H9 (cell line): Measurements from ENCODE around the gene IL1R2. TPM values are rescaled to one million over a fixed set of nuclear protein-coding genes. Genes with fewer than 3 reads are reported as not detected.

ENCODE experiments used
- DNase-seq: peaks from one replicate; pipeline ENCODE4 v3.0.0-alpha.2; 2017
- H2AFZ ChIP-seq: one replicate; pipeline ENCODE4 v1.6.1; 2013; ENCODE audit warnings: mild to moderate bottlenecking, low read length, control low read depth, moderate library complexity
- H2AK5ac ChIP-seq: 2 replicates; pipeline ENCODE4 v1.6.1; 2013; ENCODE audit warnings: low read length, control low read depth, mixed read lengths; ENCODE audit not compliant: insufficient read length
- H2BK120ac ChIP-seq: one replicate; pipeline ENCODE4 v1.6.1; 2013; ENCODE audit warnings: low read depth, mild to moderate bottlenecking, low read length, control low read depth, inconsistent platforms; ENCODE audit not compliant: poor library complexity, severe bottlenecking
- H2BK12ac ChIP-seq: 2 replicates; pipeline ENCODE4 v1.6.1; 2013; ENCODE audit warnings: low read length, control low read depth, mixed read lengths, low read depth; ENCODE audit not compliant: insufficient read length
- H2BK15ac ChIP-seq: 2 replicates; pipeline ENCODE4 v1.6.1; 2013; ENCODE audit warnings: low read depth, low read length, control low read depth
- H2BK20ac ChIP-seq: one replicate; pipeline ENCODE4 v1.6.1; 2013; ENCODE audit warnings: low read depth, mild to moderate bottlenecking, low read length, control low read depth, inconsistent platforms; ENCODE audit not compliant: poor library complexity, severe bottlenecking
- H2BK5ac ChIP-seq: 2 replicates; pipeline ENCODE4 v1.6.1; 2013; ENCODE audit warnings: low read length, control low read depth, mixed read lengths; ENCODE audit not compliant: insufficient read length
- H3K14ac ChIP-seq: 2 replicates; pipeline ENCODE4 v1.6.1; 2013; ENCODE audit warnings: low read length, control low read depth; ENCODE audit not compliant: insufficient read depth
- H3K18ac ChIP-seq: 2 replicates; pipeline ENCODE4 v1.6.1; 2013; ENCODE audit warnings: low read depth, mild to moderate bottlenecking, mixed read lengths, low read length, control low read depth; ENCODE audit not compliant: insufficient read length
- H3K23ac ChIP-seq: 2 replicates; pipeline ENCODE4 v1.6.1; 2013; ENCODE audit warnings: low read length, control low read depth, mixed read lengths, low read depth; ENCODE audit not compliant: insufficient read length
- H3K23me2 ChIP-seq: 2 replicates; pipeline ENCODE4 v1.6.1; 2013; ENCODE audit warnings: low read depth, mild to moderate bottlenecking, mixed read lengths, low read length, control low read depth; ENCODE audit not compliant: insufficient read length, poor library complexity, severe bottlenecking
- H3K27ac ChIP-seq: 2 replicates; pipeline ENCODE4 v1.5.1; 2013; ENCODE audit warnings: low read length, control low read depth, mixed read lengths, low read depth; ENCODE audit not compliant: insufficient read length
- H3K27me3 ChIP-seq: 2 replicates; pipeline ENCODE4 v1.6.1; 2013; ENCODE audit warnings: low read length, control low read depth, inconsistent platforms; ENCODE audit not compliant: insufficient read depth
- H3K4ac ChIP-seq: 2 replicates; pipeline ENCODE4 v1.6.1; 2013; ENCODE audit warnings: low read depth, mild to moderate bottlenecking, control low read depth, inconsistent platforms, low read length, moderate library complexity
- H3K4me1 ChIP-seq: 2 replicates; pipeline ENCODE4 v1.6.1; 2013; ENCODE audit warnings: low read length, control low read depth, inconsistent platforms; ENCODE audit not compliant: insufficient read depth
- H3K4me2 ChIP-seq: 2 replicates; pipeline ENCODE4 v1.6.1; 2013; ENCODE audit warnings: low read length, control low read depth, mixed read lengths; ENCODE audit not compliant: insufficient read length, insufficient read depth
- H3K56ac ChIP-seq: 2 replicates; pipeline ENCODE4 v1.6.1; 2013; ENCODE audit warnings: low read depth, mild to moderate bottlenecking, mixed read lengths, low read length, control low read depth; ENCODE audit not compliant: insufficient read length
- H3K79me1 ChIP-seq: 2 replicates; pipeline ENCODE4 v1.6.1; 2013; ENCODE audit warnings: low read depth, mild to moderate bottlenecking, moderate library complexity, low read length, control low read depth, inconsistent platforms; ENCODE audit not compliant: insufficient read depth, poor library complexity, severe bottlenecking
- H3K79me2 ChIP-seq: 2 replicates; pipeline ENCODE4 v1.6.1; 2013; ENCODE audit warnings: low read length, control low read depth, inconsistent platforms; ENCODE audit not compliant: insufficient read depth
- H3K9ac ChIP-seq: 2 replicates; pipeline ENCODE4 v1.6.1; 2013; ENCODE audit warnings: low read length, control low read depth, mixed read lengths; ENCODE audit not compliant: insufficient read length; ENCODE audit errors: extremely low read depth
- H3K9me3 ChIP-seq: one replicate; pipeline ENCODE4 v1.6.1; 2013; ENCODE audit warnings: low read depth, low read length, inconsistent platforms; ENCODE audit not compliant: control insufficient read depth
- H3T11ph ChIP-seq: one replicate; pipeline ENCODE4 v1.6.1; 2013; ENCODE audit warnings: mild to moderate bottlenecking, low read length, control low read depth, inconsistent platforms
- H4K20me1 ChIP-seq: one replicate; pipeline ENCODE4 v1.6.1; 2013; ENCODE audit not compliant: control insufficient read depth, insufficient read length, insufficient read depth
- H4K5ac ChIP-seq: 2 replicates; pipeline ENCODE4 v1.6.1; 2013; ENCODE audit warnings: low read depth, mild to moderate bottlenecking, mixed read lengths, low read length, control low read depth; ENCODE audit not compliant: insufficient read length
- H4K8ac ChIP-seq: replicated peaks from 2 replicates; pipeline ENCODE4 v1.6.1; 2013; ENCODE audit warnings: low read length, control low read depth, mixed read lengths, low read depth; ENCODE audit not compliant: insufficient read length
- H4K91ac ChIP-seq: 2 replicates; pipeline ENCODE4 v1.6.1; 2013; ENCODE audit warnings: low read depth, mild to moderate bottlenecking, moderate library complexity, mixed read lengths, low read length, control low read depth; ENCODE audit not compliant: insufficient read length
- H3K27ac Mint-ChIP-seq, 3 experiments: 2 replicates in 2 of 3; 3 replicates in 1 of 3; pipeline ENCODE4 v1.8.0; 2020 to 2021; ENCODE audit warnings: mixed read lengths in 3 of 3, mild to moderate bottlenecking in 1 of 3, moderate library complexity in 1 of 3
- H3K27me3 Mint-ChIP-seq: 2 replicates; pipeline ENCODE4 v1.8.0; 2021; ENCODE audit warnings: low read depth, mild to moderate bottlenecking, moderate library complexity, mixed read lengths
- H3K36me3 Mint-ChIP-seq, 3 experiments: 2 replicates in 2 of 3; 3 replicates in 1 of 3; pipeline ENCODE4 v1.8.0; 2020 to 2021; ENCODE audit warnings: low read depth in 3 of 3, mixed read lengths in 3 of 3; ENCODE audit not compliant: insufficient read depth in 1 of 3
- H3K4me1 Mint-ChIP-seq, 2 experiments: 2 replicates each; pipeline ENCODE4 v1.8.0; 2020; ENCODE audit warnings: mixed read lengths in 2 of 2
- H3K4me3 Mint-ChIP-seq, 2 experiments: 2 replicates in 1 of 2; 3 replicates in 1 of 2; pipeline ENCODE4 v1.8.0; 2020 to 2021; ENCODE audit warnings: mild to moderate bottlenecking in 2 of 2, mixed read lengths in 2 of 2, moderate library complexity in 1 of 2
- H3K9me3 Mint-ChIP-seq, 2 experiments: 2 replicates in 1 of 2; 3 replicates in 1 of 2; pipeline ENCODE4 v1.8.0; 2020; ENCODE audit warnings: mild to moderate bottlenecking in 2 of 2, mixed read lengths in 2 of 2, moderate library complexity in 1 of 2
- CTCF ChIP-seq: fragments of 200-600 bp; sonication (generic); conservative IDR thresholded peaks from 3 replicates; pipeline ENCODE4 v1.8.0; 2021; ENCODE audit warnings: antibody characterized with exemption, mild to moderate bottlenecking
- WGBS: extraction: QIAGEN DNeasy Blood & Tissue Kit; methylation state at CpG from one replicate; pipeline ENCODE4 v1.1.7; 2013; ENCODE audit warnings: missing lambda C conversion rate, low lambda C conversion rate, mixed read lengths; ENCODE audit not compliant: insufficient read length; ENCODE audit errors: extremely low coverage; 5-methylcytosine and 5-hydroxymethylcytosine counted together
- total RNA-seq: library from RNA; stranded (reverse); gene quantifications from 2 replicates; pipeline ENCODE4 v1.2.1, GENCODE V29; 2021

Gene IL1R2
- total RNA-seq, 1 experiment from 2014 or later: not detected

GRCh38 chr2:102025583-102026267, 34.0 kb downstream of the IL1R2 start:
- Histone ChIP-seq H3K4ac (no peak overlapping the region), H4K5ac (no peak overlapping the region), H3K9ac (no peak overlapping the region), H4K91ac (no peak overlapping the region), H3K79me2 (no peaks in the 10 kb centered on the region), H2BK20ac (no peak overlapping the region), H3K9me3 (no peaks in the 10 kb centered on the region), H3K18ac (no peak overlapping the region), H2BK15ac (no peak overlapping the region), H3K27ac (no peak overlapping the region), H3K27me3 (no peaks in the 10 kb centered on the region), H3K23ac (no peak overlapping the region), H2BK120ac (no peak overlapping the region), H4K20me1 (no peaks in the 10 kb centered on the region), H2BK5ac (no peak overlapping the region), H3K23me2 (no peaks in the 10 kb centered on the region), H3K79me1 (no peaks in the 10 kb centered on the region), H3T11ph (no peak overlapping the region), H3K4me2 (no peak overlapping the region), H2AFZ (no peak overlapping the region), H3K4me1 (no peaks in the 10 kb centered on the region), H2BK12ac (no peak overlapping the region), H2AK5ac (no peak overlapping the region), H4K8ac (no peak overlapping the region), H3K56ac (no peak overlapping the region), H3K14ac (no peak overlapping the region)
- no peak for DNase-seq
- Mint-ChIP-seq H3K27me3 (peaks cover 2% of the 10 kb centered on the region), H3K27ac (no peak overlapping the region), H3K36me3 (no peaks in the 10 kb centered on the region), H3K4me1 (peaks cover 3 to 4% of the 10 kb centered on the region in 2 experiments; a peak in 3 of 4 replicates), H3K4me3 (no peak overlapping the region), H3K9me3 (no peaks in the 10 kb centered on the region)
- no peak for TF ChIP-seq CTCF
- WGBS: no CpG with 5 or more reads among the region's 6 CpGs
